Fibroblast of peridontal ligament (primary cell): ENCODE measurements around the gene MADCAM1.

Source experiments
- DNase-seq: peaks from one replicate; pipeline ENCODE4 v3.0.0-alpha.2; 2010; ENCODE audit errors: extremely low read depth

The MADCAM1 gene

GRCh38 chr19:508204-509150, 12.2 kb downstream of the MADCAM1 start:
- no peak for DNase-seq

- DNase-seq, result peak; percentile 81
These were observed 14.4 kb downstream of the MADCAM1 start for GRCh38 chr19:510606-511100.

- DNase-seq, result peak; percentile 44
These were observed 15.0 kb downstream of the MADCAM1 start for GRCh38 chr19:511101-511851.

- no peak for DNase-seq
These were observed 16.5 kb downstream of the MADCAM1 start for GRCh38 chr19:512547-513365.

- no peak for DNase-seq
These were observed 17.3 kb downstream of the MADCAM1 start for GRCh38 chr19:513368-514165.

- no peak for DNase-seq
These were observed 17.9 kb downstream of the MADCAM1 start for GRCh38 chr19:514166-514663.

- DNase-seq, result peak; percentile 46
These were observed 21.7 kb downstream of the MADCAM1 start for GRCh38 chr19:517721-518597.

GRCh38 chr19:518598-519231, 22.4 kb downstream of the MADCAM1 start:
- DNase-seq, result no peak

GRCh38 chr19:519449-519865, 23.2 kb downstream of the MADCAM1 start:
- no peak for DNase-seq

GRCh38 chr19:522726-523125, 26.4 kb downstream of the MADCAM1 start:
- no peak for DNase-seq

GRCh38 chr19:524062-524674, 27.9 kb downstream of the MADCAM1 start:
- no peak for DNase-seq

- DNase-seq, result no peak
These were observed 28.7 kb downstream of the MADCAM1 start for GRCh38 chr19:525029-525428.

- no peak for DNase-seq
These were observed 29.7 kb downstream of the MADCAM1 start for GRCh38 chr19:525857-526419.

- DNase-seq, result no peak
These were observed 34.1 kb downstream of the MADCAM1 start for GRCh38 chr19:530134-531008.

- DNase-seq, result peak; percentile 65
These were observed 34.9 kb downstream of the MADCAM1 start for GRCh38 chr19:531009-531752.

- no peak for DNase-seq
These were observed 35.7 kb downstream of the MADCAM1 start, which contains the start of gene CDC34 for GRCh38 chr19:531753-532560. Gene CDC34, plus strand, starts transcription at chr19:531760. Its CDS starts 172 bp downstream, at chr19:531932.
